Fibroblast of skin of right quadriceps (primary cell): ENCODE data around the gene PPFIA1.
"Not testable (repeated sequence)": the region's sequence is repeated elsewhere in the genome, so short reads cannot be mapped to it uniquely, and the experiment has no call there.

ENCODE experiments used
- DNase-seq: peaks from one replicate; pipeline ENCODE4 v3.0.0-alpha.2; 2013

Gene PPFIA1

DNA sequence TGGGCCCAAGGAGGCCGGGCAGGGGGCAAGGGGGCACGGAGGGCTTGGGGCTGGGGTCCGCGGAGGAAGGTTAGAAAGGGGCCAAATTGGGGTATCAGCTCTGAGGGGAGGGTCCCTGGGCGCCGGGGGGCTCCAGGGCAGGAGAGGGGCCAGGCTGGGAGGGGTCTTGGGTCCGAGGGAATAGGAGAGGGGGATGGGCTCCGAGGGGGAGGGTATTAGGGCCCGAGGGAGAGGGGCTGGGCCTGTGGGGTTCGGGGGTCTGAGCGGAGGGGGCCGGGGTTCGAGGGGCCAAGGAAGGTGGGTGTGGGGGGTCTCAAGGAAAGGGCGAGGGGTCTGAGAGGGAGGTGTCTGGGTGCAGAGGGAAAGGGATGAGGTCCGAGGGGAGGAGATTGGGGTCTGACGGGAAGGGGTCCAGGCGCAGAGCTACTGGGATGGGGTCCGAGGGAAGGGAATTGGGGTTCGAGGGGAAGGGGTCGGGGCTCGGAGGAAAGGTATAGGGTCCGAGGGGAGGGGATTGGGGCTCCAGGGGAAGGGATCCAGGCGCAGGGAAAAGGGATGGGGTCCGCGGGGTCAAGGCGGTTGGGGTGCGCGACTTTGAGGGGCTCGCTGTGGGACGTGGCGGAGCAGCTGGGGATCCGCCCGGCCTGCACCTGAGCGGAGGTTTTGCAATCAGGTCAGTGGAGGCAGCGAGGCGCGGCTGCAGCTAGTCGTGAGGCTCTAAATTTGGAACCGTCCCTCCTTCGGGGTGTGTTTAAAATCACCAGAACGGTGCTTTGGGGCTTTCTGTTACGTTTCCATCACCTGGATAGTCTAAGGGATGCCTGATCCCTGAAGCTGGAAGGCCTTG is 128.6 kb downstream of the PPFIA1 start:
- no peak for DNase-seq

DNA sequence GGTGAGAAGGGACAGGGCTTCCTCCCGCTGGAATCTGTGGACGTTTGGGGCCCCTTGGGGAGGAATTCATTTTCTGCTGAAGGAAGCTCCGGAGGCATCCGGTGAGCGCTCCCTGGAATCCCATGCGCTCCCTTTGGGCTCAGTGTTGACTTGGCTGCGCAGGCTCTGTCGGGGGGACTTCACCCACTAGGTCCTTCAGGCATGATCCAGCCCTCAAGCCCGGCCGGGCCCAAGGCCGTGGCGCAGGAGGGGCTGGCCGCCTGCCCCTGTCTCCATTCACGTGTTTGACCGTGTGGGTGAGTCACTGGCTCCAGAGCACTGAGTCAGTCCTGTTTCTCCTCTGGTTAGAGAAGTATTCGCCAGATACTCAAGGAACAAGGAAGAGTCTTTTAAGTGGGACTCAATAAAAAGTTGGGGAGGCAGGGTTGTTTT is 129.2 kb downstream of the PPFIA1 start:
- DNase-seq: peak; percentile 91

DNA sequence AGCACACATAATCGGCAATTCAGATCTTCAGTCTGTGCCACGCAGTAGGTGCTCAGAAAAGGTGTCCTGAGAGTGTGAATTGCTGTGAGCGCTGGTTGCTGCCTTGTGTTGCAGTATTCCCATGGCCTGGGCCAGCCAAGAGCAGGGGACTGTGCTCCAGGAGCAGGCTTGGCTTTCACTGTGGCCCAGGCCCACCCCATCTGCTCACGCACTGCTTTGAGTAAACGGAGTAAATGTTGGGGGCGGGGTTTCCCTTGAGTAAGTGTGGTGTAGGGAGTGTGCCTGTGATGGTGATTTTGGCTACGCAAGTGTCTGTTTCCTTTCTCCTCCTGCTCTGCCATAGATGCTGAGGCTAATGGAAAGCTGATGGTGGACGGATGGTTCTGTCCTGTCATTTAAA is 130.2 kb downstream of the PPFIA1 start:
- DNase-seq: no peak

DNA sequence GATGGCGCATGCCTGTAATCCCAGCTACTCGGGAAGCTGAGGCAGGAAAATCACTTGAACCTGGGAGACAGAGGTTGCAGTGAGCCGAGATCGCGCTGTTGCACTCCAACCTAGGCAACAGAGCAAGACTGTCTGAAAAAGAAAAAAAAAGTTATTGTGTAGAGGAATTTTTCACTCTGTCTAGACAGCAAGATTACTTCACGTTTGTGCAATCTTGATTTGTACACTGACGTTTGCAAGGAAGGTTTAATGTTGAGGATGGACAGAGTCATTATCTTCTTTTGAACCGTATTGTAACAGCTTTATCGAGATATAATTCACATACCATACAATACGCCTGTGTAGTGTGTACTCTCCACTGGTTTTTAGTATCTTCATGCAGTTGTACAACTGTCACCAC is 131.5 kb downstream of the PPFIA1 start:
- no peak for DNase-seq

DNA sequence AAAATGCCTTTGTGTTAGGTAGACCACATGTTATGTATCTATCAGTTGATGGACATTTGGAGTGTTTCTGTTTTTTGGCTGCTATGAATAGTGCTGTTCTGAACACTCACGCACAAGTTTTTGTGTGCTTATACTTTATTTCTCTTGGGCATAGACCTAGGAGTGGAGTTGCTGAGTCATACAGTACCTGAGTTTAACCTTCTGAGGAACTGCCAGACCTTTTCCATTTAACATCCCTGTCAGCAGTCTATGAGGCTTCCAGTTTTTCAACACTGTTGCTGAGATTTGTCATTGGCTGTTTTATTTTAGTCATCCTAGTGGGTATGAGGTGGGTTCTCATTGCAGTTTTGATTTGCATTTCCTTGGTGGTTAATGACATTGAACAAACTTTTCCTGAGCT is 132.2 kb downstream of the PPFIA1 start:
- DNase-seq: no peak

DNA sequence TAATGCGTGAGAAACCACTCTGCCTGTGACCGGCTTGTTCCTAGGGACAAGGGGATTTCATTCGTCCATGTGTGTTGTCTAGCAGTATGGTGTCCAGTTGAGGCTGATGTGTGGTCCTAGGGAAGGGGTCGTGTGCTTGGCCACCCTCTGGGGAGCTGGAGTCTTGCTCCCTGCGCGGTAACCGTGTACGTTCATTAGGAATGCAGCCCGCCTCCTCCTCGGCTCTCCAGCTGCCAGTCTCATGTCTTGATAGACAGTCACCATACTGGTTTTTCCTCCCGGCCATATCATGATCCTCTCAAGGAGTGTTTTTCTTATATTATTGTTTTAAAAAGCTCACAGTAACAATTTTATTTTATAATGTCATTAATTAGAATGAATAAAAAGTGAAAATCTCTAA is 133.8 kb downstream of the PPFIA1 start:
- no peak for DNase-seq

DNA sequence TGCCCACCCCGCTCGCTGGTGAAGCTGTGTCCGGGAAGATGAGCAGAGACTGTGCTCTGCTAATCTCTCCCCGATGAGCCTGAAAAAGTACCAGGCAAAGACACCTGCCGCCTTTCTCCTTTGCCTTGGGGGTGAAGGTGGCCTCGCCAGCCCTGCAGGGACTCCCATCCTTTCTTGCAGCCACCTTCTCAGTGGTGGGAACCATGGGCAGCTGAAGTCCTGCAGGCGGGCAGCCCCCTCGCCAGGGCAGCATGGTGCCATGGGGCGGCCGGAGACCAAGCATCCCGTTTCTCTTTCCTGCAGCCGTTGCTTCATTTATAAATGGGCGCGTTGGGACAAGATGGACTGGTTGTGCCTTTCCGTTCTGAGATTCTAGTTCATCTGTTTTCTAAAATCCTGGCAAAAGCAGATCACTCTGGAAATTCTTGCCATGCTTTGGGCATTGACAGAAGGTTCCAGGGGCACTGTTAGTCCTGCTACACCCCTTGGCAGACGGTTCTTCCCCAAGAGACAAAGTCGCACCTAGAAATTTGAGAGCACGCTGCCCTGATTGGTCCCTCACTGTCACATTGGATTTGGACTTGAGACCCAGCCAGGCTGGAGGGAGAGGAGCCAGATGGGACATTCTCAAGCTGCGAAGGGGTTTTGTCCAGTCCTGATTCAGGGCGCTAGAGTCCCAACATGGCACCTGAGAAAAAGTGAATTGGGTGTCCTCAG is 135.3 kb downstream of the PPFIA1 start:
- no peak for DNase-seq

DNA sequence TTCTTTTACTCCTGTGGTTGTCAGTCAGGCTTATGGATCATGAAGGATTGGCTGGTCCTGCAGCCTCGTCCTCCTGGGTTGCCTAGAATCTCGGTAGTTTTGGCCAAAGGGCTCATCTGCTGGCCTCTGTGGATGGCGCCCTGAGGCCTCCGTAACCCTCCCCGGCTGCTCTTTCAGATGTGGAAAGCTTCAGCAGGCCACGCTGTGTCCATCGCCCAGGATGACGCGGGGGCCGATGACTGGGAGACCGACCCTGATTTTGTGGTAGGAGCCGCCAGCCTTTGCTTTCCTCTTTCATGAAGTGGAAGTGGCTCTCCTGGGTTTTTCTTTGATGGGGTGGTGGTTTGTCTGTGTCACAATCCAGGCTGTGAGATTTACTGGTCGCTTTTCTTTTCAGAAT is 136.6 kb downstream of the PPFIA1 start:
- DNase-seq: no peak

DNA sequence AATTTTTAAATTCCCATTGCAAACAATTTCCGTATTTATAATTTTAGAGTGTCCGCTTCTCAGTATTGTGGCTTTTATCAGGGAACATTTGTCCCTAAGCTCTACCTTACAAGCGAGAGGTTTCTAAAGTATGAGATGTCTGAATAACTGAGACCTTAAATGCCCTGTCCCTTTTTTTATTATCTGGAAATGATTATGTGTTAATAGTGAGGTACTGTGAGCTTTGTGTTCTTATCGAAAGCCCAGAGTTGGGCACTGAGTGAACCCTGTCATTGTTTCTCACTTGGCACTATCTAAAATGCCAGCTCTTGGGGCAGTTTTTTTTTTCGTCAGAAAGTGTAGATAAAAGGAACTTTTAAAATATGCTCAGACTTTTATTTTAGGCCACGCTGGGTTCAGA is 137.3 kb downstream of the PPFIA1 start:
- DNase-seq: no peak

DNA sequence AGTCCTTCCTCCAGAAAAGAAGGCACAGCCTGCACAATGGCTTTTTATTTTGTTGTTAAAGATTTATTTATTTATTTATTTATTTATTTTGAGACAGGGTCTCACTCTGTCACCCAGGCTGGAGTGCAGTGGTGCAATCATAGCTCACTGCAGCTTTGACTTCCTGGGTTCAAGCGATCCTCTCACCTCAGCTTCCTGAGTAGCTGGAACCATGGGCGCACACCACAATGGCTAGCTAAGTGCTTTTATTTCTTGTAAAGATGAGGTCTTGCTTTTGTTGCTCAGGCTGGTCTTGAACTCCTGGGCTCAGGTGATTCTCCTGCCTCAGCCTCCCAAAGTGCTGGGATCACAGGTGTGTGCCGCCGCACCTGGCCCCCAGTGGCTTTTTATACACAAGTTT is 137.8 kb downstream of the PPFIA1 start:
- DNase-seq: not testable (repeated sequence)

DNA sequence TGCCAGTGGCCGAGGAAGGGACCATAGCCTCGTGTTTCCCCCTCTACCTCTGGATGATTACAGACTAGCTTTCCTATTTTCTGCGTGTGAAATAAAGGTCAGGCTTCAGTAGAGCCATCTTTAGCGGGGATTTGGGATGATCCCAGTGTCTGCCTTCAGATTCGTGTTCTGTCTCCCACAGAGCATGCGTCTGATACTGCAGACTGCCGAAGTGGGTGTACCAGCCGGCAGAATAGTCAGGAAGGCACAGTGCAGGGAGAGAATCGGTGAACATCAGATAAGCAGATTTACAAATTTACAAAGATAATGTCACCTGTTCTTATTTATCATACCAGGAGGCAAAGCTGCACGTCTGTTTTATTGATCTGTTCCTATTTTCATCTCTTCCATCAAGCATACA is 138.9 kb downstream of the PPFIA1 start:
- no peak for DNase-seq

DNA sequence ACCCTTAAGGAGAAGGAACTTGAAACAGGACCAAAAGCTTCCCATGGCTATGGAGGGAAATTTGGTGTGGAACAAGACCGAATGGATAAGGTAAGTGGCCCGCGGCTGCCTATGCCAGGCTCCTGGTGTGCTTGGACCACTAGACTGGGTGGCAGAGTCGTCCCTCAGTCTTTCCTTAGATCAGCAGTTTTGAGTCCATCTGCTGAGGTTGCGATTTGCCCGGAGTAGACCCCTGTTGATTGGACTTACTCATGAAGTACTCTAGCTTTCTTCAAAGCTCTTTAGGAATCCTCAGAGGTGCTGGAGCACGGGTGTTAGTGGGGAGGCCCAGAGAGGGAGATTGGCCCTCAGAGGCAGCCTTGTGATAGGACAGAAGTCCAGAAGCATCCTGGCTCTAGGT is 139.4 kb downstream of the PPFIA1 start:
- DNase-seq: no peak

DNA sequence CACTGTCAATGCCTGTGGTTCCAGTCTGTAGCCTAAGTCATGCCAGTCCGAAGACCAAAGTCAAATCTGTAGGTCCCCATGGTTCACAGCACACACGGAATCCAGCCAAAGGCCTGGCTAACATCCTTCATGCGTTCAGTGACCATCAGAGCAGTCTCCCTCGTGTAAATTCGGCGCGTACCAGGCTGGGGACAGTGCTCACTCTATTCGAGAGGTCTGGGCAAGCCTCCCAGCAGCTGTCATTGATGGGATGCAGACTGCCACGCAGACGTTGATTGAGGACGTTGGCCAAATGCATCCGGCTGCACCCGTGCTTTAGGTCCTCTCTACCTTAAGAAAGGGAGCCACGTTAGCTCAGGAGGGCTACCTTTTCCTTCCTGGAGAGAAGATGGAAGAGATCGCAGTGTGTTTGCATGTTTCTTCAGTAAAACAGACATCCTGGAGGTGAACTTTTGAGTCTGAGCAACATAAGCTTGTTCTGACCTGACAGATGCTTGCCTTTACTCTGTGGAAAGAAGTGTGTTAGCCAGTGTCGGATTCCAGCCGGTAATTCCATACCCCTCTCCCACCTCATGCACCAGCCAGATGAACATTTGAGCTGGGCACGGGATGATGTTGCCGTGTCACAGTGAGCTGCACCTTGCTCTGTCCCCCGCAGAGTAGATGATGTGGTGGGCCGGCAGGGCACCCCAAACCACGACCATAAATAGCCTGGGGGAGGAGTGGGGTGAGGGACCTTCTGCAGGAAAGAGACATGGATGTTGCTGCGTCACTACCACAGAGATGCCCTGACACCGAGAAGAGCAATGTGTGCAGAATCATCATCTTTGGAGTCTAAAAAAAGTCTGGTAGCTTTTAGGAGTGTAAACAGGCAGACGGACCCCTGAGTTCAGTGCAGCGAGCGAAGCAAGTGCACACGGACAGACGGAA is 140.1 kb downstream of the PPFIA1 start:
- no peak for DNase-seq

DNA sequence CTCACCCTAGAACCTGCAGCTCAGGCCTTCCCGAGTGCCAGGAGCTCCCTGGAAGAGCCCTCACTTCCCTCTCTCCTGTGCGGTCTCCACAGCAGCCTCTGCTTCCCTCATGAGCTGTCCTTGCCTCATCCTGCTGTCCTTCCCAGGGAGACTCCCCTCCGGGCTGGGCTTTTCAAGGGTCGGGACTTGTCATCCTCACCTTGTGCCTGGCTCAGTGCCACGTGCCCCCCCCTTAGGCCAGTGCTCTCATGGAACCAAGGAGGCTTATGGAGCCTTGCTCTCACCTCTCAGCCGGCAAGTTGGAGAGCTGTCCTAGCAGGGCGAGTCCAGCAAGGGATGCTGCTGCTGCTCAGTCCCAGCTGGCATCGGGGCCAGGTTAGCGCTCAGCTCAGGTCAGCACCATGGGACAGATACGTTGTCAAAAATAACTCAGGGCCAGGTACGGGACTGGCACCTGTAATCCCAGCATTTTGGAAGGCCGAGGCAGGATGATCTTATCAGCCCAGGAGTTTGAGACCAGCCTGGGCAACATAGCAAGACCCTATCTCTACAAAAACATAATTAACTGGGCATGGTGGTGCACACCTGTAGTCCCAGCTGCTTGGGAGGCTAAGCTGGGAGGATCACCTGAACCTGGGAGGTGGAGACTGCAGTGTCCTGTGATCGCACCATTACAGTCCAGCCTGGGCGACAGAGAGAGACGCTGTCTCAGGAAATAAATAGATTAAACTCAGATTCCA is 141.4 kb downstream of the PPFIA1 start:
- no peak for DNase-seq

DNA sequence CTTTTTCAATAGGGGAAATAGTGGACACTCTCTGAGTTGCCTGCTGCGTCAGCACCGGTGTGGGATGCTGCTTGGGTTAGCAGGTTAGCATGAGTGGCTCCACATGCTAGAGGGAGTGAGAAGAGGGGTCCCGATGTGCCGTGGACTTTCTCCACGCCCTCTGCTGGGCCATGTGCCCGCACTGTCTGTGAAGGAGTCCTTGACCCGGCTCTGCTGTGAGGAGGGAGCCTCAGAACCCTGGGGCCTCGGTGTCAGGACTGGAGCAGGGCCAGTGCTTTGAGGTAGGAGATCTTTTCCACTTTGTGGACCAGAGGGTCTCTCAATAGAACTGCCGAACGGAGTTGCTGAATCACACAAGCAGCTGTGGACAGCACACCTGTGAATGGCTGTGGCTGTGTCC is 142.7 kb downstream of the PPFIA1 start:
- DNase-seq: no peak

DNA sequence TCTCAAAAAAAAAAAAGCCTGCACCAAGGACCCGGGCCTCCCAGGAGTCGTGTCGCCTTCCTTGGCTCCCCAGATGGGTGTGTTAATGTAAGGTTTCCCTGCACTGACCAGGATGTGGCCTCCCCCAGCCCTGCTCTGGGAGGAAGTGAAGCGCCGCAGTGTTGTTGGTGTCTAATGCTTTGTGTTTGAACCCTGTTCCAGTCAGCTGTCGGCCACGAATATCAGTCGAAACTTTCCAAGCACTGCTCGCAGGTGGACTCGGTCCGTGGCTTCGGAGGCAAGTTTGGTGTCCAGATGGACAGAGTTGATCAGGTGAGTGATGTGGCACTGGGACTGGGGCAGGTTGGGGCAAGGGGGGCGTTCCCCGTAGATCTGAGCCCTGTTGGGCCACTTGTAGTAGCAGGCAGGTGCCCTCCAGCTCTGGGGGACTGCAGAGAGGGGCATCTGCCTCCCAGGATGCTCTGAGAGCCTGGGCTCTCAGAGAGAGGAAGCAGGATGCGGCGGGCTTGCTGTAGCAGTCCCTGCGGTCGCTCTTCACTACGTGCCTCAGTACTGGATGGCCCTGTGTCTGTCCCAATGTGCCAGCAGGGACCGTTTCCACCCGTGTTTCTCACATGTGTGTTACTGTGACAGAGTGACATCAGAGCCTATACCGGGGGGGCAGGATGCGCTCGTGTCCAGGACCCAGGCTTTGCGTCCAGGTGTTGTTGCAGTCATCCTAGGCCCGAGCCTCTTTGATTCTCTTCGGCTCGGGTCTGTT is 144.0 kb downstream of the PPFIA1 start:
- DNase-seq: no peak

DNA sequence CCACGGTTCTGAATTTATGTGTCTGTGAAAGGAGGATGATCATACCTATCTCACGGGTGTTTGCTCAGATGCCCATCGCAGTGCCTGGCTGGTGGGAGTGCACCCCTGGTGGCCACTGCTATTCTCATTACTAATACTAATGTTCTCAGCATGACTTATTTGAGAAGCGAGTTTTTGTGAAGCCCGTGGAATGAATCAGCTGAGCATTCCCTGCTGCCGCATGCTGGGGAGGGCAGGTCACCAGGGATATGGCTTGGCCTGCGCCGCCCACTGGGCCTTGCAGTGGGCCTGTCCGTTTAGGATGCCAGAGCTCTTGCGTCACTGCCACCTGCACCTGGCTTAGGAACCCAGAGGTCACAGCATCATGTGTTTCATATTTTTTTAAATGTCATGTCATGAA is 144.7 kb downstream of the PPFIA1 start:
- peak; percentile 77 for DNase-seq

DNA sequence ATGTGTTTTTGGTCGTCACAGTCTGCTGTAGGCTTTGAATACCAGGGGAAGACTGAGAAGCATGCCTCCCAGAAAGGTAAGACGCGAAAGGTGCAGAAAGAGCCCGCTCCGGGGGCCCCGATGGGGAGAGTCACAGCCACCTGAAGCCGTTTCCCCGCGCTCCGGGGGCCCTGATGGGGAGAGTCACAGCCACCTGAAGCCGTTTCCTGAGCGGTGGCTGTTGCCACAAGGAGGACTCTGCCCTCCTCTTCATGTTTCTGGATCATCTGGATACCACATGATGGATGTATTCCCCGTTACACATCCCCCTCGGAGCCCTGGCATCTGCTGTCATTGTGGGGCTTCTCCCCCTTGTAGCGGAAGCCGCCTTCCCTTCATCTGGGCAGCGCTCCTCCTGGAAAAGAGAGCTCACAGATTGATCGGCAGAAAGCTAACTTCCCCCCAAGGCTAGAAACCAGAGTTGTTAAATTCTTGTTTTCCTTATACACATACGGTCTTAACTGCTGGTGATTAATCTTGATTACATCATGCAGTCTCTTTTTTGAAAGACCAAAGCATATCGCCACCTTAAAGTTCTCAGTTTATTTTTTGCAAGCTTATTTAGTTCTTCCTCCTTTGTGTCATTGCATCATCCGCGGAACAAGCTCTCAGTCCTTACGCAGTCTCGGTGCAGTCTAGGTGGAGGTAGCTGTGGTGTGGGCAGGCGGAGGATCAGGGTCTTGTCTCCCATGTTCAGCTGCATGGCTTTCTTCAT is 145.3 kb downstream of the PPFIA1 start:
- DNase-seq: peak; percentile 81

DNA sequence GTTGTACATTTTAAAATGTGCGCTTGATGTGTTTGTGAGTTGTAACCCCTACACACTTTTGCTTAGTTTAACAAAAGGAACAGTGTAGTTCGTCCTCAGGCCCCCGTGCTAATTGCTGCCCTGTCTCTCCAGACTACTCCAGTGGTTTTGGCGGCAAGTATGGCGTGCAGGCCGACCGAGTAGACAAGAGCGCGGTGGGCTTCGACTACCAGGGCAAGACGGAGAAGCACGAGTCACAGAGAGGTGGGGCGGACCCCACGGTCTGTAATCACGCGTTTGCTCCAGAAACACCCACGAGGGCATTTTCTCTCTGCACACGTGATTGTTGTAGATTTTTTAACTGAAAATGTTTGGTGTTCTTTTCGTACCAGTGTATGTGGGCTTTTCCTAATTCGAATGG is 146.4 kb downstream of the PPFIA1 start:
- DNase-seq: no peak

DNA sequence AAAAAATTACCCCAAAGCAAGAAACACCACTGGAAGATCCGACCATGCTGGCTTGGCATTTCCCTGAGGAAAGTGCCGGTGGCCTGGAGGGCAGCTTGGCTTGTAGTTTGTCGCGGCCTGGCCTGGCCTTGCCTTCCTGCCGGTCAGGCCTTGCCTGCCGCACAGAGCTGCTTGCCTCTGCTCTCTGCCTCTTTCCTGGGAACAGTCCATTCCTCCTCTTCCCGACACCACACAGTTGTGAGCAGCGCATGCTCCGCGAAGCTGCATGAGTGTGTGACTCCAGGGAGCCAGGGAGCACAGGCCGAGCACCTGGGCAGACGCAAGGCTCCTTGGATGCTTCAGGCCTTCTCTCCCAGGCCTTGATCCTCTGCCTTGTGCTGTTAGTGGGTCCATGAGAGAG is 147.6 kb downstream of the PPFIA1 start:
- no peak for DNase-seq
